GM10266 (cell line): ENCODE results near the gene MRTFB.
"Not testable (repeated sequence)": the region's sequence is repeated elsewhere in the genome, so short reads cannot be mapped to it uniquely, and the experiment has no call there.

Experiments used
- DNase-seq: peaks from one replicate; pipeline ENCODE4 v3.0.0; 2012; ENCODE audit errors: extremely low spot score
- TF ChIP-seq, protein P1 (sequence below): IDR thresholded peaks from 2 replicates; pipeline ENCODE4 v1.5.1; 2012; ENCODE audit warnings: mild to moderate bottlenecking, low read depth; ENCODE audit not compliant: control insufficient read depth, insufficient read depth; ENCODE audit errors: missing control alignments

The MRTFB gene, protein sequence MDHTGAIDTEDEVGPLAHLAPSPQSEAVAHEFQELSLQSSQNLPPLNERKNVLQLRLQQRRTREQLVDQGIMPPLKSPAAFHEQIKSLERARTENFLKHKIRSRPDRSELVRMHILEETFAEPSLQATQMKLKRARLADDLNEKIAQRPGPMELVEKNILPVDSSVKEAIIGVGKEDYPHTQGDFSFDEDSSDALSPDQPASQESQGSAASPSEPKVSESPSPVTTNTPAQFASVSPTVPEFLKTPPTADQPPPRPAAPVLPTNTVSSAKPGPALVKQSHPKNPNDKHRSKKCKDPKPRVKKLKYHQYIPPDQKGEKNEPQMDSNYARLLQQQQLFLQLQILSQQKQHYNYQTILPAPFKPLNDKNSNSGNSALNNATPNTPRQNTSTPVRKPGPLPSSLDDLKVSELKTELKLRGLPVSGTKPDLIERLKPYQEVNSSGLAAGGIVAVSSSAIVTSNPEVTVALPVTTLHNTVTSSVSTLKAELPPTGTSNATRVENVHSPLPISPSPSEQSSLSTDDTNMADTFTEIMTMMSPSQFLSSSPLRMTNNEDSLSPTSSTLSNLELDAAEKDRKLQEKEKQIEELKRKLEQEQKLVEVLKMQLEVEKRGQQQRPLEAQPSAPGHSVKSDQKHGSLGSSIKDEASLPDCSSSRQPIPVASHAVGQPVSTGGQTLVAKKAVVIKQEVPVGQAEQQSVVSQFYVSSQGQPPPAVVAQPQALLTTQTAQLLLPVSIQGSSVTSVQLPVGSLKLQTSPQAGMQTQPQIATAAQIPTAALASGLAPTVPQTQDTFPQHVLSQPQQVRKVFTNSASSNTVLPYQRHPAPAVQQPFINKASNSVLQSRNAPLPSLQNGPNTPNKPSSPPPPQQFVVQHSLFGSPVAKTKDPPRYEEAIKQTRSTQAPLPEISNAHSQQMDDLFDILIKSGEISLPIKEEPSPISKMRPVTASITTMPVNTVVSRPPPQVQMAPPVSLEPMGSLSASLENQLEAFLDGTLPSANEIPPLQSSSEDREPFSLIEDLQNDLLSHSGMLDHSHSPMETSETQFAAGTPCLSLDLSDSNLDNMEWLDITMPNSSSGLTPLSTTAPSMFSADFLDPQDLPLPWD

GRCh38 chr16:14070877-14071575, at the start of gene MRTFB:
MRTFB (plus strand) TSS chr16:14071319; CDS start chr16:14140607, 69,288 bp downstream.
- DNase-seq: peak; percentile 94

DNA sequence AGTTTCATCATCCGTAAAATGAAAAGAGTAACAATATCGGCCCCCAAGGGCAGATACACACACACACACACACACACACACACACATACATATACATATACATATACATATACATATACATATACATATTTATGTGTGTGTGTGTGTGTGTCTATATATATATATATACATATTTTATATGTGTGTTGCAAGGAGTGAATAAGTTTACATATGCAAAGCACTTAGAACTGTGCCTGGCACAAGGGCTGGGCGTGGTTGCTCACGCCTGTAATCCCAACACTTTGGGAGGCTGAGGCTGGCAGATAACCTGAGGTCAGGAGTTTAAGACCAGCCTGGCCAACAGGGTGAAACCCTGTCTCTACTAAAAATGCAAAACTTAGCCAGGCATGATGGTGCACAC, 47.6 kb upstream of the MRTFB start:
- not testable (repeated sequence) for DNase-seq

More at GRCh38 chr16:14070877-14071575, at the start of gene MRTFB:
- TF ChIP-seq, protein P1, sequence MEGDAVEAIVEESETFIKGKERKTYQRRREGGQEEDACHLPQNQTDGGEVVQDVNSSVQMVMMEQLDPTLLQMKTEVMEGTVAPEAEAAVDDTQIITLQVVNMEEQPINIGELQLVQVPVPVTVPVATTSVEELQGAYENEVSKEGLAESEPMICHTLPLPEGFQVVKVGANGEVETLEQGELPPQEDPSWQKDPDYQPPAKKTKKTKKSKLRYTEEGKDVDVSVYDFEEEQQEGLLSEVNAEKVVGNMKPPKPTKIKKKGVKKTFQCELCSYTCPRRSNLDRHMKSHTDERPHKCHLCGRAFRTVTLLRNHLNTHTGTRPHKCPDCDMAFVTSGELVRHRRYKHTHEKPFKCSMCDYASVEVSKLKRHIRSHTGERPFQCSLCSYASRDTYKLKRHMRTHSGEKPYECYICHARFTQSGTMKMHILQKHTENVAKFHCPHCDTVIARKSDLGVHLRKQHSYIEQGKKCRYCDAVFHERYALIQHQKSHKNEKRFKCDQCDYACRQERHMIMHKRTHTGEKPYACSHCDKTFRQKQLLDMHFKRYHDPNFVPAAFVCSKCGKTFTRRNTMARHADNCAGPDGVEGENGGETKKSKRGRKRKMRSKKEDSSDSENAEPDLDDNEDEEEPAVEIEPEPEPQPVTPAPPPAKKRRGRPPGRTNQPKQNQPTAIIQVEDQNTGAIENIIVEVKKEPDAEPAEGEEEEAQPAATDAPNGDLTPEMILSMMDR: no peak

DNA sequence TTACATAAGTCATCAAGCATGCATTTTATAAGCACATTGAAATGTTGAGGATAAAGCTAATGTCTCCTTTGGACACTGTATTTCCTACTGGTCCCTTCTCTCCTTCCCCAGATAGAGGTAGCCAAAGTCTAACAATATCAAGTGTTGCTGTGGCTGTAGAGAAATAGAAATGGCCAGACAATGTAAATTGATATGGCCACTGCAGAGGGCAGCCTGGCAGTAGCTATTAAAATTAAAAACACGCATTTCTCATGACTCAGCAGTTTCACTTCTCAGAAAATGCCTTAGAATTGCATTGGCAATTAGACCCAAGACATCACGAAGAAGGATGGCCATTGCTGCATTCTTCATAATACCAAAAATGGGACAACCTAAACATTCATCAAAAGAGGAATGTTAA, 46.8 kb upstream of the MRTFB start:
- TF ChIP-seq, protein P1: no peak
- no peak for DNase-seq

GRCh38 chr16:14026572-14027285, 44.4 kb upstream of the MRTFB start:
- DNase-seq: no peak
- TF ChIP-seq, protein P1: no peak

- no peak for DNase-seq
Observed at GRCh38 chr16:14028202-14028601, 42.9 kb upstream of the MRTFB start.

DNA sequence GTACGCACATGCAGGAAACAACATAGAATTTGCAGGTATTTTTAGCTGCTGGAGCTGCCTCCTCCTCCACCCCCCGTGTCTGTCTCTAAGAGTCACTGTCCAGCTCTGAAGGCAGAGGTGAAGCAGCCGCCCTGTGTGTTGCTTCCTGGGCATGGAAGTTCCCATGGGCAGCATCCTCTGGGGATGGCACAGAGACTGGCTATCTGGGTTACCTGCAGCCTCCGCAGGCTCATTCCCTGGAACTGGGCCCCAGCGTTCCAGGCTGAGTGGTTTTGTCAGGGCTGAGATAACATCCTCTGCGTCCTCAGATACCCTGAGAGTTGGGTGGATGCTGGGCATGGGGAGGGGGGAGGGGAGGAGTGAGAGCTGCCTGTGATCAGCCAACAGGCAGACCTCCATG, 41.5 kb upstream of the MRTFB start:
- TF ChIP-seq, protein P1: no peak
- DNase-seq: no peak

More at GRCh38 chr16:14028202-14028601, 42.9 kb upstream of the MRTFB start:
- TF ChIP-seq, protein P1: no peak

GRCh38 chr16:14035092-14035491, 36.0 kb upstream of the MRTFB start:
- no peak for DNase-seq
- TF ChIP-seq, protein P1: no peak
